Pons (tissue), 1 donor: Measurements from ENCODE around the gene CES4A.
A peak's percentile ranks its signal among the peaks of the same experiment; 100 is the strongest.
"Not testable (repeated sequence)": the region's sequence is repeated elsewhere in the genome, so short reads cannot be mapped to it uniquely, and the experiment has no call there.

Source experiments
- DNase-seq: peaks from one replicate; pipeline ENCODE4 v3.0.0-alpha.2; 2016; ENCODE audit warnings: low spot score

CES4A gene

DNA sequence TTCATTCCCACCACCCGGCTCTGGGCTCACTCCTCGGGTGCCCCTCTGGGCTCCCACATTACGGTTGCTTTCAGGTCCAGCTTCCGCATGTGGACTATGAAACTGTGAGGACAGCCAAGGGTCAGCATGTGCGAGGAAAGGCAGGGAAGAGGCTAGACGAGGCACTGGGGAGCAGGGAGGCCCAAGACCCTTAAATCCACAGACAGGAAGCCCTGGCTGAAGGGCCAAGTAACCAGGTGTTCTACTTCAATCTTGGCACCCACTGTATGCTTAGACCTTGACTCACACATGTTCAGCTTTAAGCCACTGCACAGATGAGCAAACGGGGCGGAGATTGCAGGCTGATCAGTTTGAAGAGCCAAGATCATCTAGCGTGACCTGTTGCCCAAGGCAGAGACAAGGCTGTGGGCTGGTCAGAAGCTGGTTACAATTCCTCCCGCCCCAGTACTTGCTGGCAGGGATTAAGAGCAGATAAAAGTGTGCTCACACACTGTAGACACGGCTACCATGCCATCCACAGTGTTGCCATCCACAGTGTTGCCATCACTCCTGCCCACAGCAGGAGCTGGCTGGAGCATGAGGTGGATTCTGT lies at the start of gene CES4A:
Gene CES4A, plus strand, starts transcription at position 393 of the 592 bp plus-strand sequence. Its CDS starts 184 bp downstream, at position 577.
- DNase-seq, result no peak

DNA sequence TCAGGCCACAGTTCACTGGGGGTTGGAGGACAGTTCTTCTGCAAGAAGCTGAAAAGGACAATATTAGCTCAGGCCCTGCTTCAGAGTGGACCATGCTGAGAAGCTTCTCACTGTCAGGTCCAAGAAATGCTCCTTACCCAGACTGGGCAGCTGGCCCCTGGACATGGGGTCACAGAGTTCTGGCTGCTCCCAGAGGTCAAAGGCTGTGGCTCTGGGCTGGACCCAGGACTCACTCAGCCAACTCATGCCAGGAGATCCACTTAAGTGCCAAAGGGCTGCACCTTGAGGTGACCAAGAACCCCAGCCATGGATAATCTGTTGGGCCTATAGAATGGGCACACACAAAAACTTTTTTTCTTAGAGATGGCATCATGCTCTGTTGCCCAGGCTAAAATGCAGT lies 49.0 kb upstream of the CES4A start:
- DNase-seq, result no peak

GRCh38 chr16:66940236-66940635 lies 48.2 kb upstream of the CES4A start:
- no peak for DNase-seq

GRCh38 chr16:66942981-66943380 lies 45.4 kb upstream of the CES4A start:
- no peak for DNase-seq

GRCh38 chr16:66943426-66944053 lies 44.8 kb upstream of the CES4A start:
- no peak for DNase-seq

DNA sequence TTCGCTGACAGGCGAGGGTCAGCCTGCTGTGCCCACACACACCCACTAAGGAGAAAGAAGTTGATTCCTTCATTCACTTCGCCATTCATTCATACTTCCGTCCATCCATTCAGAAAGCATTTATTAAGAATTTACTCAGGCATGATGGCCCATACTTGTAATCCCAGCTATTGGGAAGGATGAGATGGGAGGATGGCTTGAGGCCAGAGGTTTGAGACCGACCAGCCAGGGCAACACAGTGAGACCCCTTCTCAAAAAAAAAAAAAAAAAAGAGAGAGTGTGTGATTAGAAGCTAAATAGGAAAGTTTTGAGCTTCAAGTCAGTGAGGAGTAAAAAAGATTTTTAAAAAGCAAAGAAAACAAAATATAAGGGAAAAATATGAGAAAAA lies 44.3 kb upstream of the CES4A start:
- DNase-seq, result no peak

DNA sequence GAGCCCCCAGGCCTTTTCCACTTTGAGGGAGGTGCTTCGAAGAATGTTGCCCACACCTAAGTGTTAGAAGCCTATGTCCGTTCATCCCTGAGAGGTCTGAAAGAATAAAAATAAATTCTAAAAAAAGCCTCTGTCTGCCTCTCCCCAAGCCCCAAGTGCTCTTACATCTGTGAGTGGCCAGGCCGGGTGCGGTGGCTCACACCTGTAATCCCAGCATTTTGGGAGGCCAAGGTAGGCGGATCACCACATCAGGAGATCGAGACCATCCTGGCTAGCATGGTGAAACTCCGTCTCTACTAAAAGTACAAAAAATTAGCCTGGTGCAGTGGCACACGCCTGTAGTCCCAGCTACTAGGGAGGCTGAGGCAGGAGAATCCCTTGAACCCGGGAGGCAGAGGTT lies 43.4 kb upstream of the CES4A start:
- not testable (repeated sequence) for DNase-seq

DNA sequence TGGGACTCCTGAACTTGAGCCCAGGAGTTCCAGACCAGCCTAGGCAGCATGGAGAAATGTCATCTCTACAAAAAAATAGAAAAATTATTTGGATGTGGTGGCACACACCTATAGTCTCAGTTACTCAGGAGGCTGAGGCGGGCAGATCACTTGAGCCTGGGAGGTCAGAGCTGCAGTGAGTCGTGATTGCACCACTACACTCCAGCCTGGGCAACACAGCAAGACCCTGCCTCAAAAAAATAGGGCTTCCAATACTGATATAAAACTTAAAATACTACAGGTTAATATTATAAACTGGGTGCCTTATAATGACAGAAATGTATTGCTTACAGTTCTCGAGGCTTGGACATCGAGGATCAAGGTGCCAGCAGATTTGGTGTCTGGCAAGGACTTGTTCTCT lies 42.5 kb upstream of the CES4A start:
- DNase-seq, result no peak

GRCh38 chr16:66946541-66946940 lies 41.8 kb upstream of the CES4A start:
- no peak for DNase-seq

GRCh38 chr16:66946974-66947301 lies 41.5 kb upstream of the CES4A start:
- no peak for DNase-seq

GRCh38 chr16:66947302-66948065 lies 40.9 kb upstream of the CES4A start:
- peak; percentile 94 for DNase-seq

- DNase-seq, result no peak
Observed at GRCh38 chr16:66948134-66948836, 40.1 kb upstream of the CES4A start.

DNA sequence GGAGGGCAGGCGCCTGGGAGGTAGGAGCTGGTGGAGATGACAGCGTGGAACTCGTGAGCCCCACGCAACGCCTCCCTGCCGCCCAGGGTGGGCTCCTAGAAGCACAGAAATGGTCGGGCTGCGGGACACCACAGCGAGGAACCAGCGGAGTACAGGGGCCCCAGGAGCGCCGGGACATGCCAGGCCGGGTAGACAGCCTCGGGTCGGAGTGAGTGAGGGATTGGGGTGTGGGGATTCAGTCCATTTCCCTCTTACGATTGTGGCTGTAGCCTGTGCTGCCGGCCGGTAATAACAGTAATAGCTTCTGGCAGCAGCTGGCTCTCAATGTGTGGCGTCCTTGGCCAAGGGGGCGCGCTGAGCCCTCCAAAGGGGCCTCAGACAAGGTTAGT lies 39.6 kb upstream of the CES4A start:
- no peak for DNase-seq

DNA sequence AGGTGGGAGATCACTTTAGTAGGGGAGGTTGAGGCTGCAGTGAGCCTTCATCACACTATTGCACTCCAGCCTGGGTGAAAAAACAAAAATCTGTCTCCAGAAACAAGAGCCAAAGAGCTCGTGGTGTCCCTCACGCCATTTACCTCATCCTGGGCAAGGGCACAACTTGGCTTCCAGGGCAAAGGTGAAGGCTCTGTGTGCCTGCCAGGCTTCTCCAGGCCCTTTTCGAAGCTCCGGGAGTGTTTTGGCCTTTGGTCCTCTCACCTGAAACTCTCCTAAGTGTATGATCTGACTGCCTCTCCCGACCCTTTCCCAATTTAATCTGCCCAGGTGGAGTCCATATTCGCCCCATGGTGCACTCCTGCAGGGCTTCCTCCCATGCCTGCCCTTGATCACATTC lies 38.9 kb upstream of the CES4A start:
- DNase-seq, result no peak

DNA sequence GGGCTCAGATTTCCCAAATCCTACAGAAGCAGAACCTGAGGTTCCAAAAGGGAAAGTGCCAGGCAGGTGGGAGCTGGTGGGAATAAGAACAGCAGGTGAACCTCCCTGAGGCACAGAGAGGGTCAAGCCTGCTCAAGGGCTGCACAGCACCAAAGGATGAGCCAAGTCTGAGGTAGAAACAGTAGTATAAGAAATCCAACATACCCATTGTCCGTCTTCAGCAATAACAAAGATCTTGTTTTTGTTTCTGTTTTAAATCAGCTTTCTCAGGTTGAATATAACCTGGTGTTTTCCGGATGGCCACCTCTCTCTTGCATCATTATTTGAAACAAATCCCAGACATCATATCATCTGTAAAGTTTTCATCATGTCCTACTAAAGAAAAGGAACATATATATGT lies 38.0 kb upstream of the CES4A start:
- no peak for DNase-seq

- DNase-seq, result no peak
Observed at GRCh38 chr16:66950971-66951790, 37.2 kb upstream of the CES4A start.

DNA sequence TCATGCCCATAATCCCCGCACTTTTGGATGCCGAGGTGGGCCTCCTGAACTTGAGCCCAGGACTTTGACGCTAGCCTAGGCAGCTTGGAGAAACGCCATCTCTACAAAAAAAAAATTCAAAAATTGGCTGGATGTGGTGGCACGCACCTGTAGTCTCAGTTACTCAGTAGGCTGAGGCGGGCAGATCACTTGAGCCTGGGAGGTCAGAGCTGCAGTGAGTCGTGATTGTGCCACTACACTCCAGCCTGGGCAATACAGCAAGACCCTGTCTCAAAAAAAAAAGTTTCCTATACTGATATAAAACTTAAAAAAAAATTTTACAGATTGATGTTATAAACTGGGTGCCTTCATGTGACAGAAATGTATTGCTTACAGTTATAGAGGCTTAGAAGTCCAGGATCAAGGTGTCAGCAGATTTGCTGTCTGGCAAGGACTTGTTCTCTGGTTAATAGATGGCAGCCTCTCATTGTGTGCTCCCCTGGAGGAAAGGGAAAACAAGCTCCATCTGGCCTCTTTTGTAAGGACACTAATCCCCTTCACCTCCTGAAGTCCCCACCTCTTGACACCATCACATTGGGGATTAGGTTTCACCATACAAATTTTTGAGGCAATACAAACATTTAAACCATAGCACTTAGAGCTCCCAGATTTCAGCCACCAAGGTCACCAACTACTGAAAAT lies 35.8 kb upstream of the CES4A start:
- no peak for DNase-seq

- no peak for DNase-seq
Observed at GRCh38 chr16:66953462-66954096, 34.8 kb upstream of the CES4A start.

DNA sequence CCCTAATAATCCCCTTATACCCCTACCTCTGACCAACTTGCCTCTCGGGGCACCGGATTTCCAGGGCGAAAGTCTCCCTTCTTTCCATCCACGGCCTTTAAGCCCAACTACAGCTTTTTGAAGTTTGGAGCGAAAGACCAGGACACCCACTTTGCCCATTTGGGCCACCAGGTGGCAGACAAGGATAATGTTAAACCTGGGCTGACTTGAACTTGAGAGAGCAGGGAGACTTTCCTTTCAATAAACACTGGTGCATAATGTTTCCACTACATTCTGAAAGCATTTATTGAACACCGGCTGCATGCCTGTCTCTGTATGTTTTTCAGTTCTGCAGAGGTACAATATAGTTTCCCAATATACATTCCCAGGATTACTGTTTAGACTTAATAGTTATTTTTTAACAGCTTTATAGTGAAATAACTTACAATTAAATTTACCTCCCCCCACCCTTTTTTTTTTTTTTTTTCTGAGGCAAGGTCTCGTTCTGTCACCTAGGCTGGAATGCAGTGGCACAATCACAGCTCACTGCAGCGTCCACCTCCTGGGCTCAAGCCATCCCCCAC lies 34.2 kb upstream of the CES4A start:
- peak; percentile 84 for DNase-seq

DNA sequence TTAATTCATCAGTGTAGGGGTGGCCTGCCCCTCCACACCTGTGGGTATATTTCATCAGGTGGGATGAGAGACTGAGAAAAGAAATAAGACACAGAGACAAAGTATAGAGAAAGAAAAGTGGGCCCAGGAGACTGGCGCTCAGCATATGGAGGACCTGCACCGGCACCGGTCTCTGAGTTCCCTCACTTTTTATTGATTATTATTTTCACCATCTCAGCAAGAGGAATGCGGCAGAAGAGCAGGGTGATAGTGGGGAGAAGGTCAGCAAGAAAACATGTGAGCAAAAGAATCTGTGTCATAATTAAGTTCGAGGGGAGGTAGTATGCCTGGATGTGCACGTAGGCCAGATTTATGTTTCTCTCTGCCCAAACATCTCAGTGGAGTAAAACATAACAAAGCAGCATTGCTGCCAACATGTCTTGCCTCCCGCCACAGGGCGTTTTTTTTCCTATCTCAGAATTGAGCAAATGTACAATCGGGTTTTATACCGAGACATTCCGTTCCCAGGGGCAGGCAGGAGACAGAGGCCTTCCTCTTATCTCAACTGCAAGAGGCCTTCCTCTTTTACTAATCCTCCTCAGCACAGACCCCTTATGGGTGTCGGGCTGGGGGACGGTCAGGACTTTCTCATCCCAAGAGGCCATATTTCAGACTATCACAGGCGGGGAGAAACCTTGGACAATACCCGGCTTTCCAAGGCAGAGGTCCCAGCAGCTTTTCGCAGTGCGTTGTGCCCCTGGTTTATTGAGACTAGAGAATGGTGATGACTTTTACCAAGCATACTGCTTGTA lies 32.8 kb upstream of the CES4A start:
- not testable (repeated sequence) for DNase-seq
